Measurements from ENCODE around the gene MRPL18. TPM values are rescaled to one million over a fixed set of nuclear protein-coding genes. Genes with fewer than 3 reads are reported as not detected.

MRPL18 gene
- total RNA-seq, 4 donors from 2014 or later = 58.0 to 107 (median 66.3) TPM

DNA sequence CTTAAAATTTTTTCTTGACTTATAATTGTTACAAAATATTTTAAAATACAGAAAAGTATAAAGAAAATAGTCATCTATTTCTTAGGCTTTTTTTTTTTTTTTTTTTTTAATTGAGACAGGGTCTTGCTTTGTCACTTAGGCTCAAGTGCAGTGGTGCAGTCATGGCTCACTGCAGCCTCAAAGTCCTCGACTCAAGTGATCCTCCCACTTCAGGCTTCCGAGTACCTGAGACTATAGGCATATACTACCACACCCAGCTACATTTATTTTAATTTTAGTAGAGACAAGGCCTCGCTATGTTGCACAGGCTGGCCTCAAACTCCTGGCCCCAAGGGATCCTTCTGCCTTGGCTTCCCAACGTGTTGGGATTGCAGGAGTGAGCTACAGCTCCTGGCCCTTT is 33.8 kb upstream of the MRPL18 start:
- no peak overlapping the region for H3K27ac ChIP-seq
- ATAC-seq = no peak
- no peaks in the 10 kb centered on the region for H3K27me3 ChIP-seq
- TF ChIP-seq POLR2A (IDR thresholded peaks at IDR 0.05) = no peak
- TF ChIP-seq EP300 (IDR thresholded peaks at IDR 0.05) = no peak
- TF ChIP-seq CTCF (IDR thresholded peaks at IDR 0.05) = no peak
- TF ChIP-seq POLR2AphosphoS5 (IDR thresholded peaks at IDR 0.05) = no peak
- H3K9me3 ChIP-seq = no peaks in the 10 kb centered on the region
- H3K4me3 ChIP-seq = no peak overlapping the region
- H3K36me3 ChIP-seq = peaks cover 0 to 71% of the 10 kb centered on the region in 2 donors
- 84 to 93% methylated on average over 3 to 4 of the region's 4 CpGs for WGBS, 2 donors (ENCODE audit: low coverage in 1 of 2)
- peaks cover 0 to 44% (median 5%) of the 10 kb centered on the region in 3 donors for H3K4me1 ChIP-seq

GRCh38 chr6:159758031-159759001 is 32.0 kb upstream of the MRPL18 start:
- Histone ChIP-seq H3K4me1 (peaks cover 0 to 40% (median 11%) of the 10 kb centered on the region in 3 donors), H3K4me3 (no peak overlapping the region), H3K36me3 (peaks cover 0 to 53% of the 10 kb centered on the region in 2 donors), H3K27me3 (no peaks in the 10 kb centered on the region), H3K9me3 (no peaks in the 10 kb centered on the region), H3K27ac (peak overlapping the region in 2 of 4 donors; percentile 18 to 23)
- ATAC-seq = no peak
- WGBS, 2 donors (ENCODE audit: low coverage in 1 of 2) = 91 to 92% methylated on average over 6 to 7 of the region's 7 CpGs
- TF ChIP-seq EP300 (IDR thresholded peaks at IDR 0.05) = no peak
- TF ChIP-seq POLR2A (IDR thresholded peaks at IDR 0.05) = no peak
- no peak for TF ChIP-seq CTCF (IDR thresholded peaks at IDR 0.05)
- TF ChIP-seq POLR2AphosphoS5 (IDR thresholded peaks at IDR 0.05) = no peak

DNA sequence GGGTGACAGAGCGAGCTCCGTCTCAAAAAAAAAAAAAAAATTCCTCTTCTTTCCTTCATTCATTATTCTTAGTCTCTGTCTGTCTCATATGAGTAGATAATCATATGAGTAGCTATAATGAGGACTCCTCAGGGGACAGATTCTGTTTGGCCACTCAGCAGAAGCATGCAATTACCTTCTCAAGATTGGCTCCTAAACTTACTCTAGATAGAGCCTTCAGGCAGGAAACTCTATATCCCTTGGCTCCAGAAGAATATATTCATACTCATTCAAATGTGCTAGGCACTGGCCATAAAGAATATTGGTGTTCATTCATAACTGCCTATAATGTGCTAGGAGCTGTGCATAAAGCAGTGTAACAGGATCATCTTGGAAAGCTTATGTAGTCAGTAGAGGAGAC is 30.6 kb upstream of the MRPL18 start:
- Histone ChIP-seq H3K27ac (peak overlapping the region in 1 of 4 donors; percentile 100), H3K27me3 (no peaks in the 10 kb centered on the region), H3K4me1 (peaks cover 0 to 32% (median 11%) of the 10 kb centered on the region in 3 donors), H3K36me3 (peaks cover 0 to 49% of the 10 kb centered on the region in 2 donors), H3K4me3 (no peak overlapping the region), H3K9me3 (no peaks in the 10 kb centered on the region)
- no peak for ATAC-seq
- WGBS, 2 donors (ENCODE audit: low coverage in 1 of 2) = 33 to 67% methylated on average over 2 of the region's 2 CpGs
- TF ChIP-seq EP300 (IDR thresholded peaks at IDR 0.05) = no peak
- TF ChIP-seq POLR2AphosphoS5 (IDR thresholded peaks at IDR 0.05) = no peak
- TF ChIP-seq POLR2A (IDR thresholded peaks at IDR 0.05) = no peak
- TF ChIP-seq CTCF (IDR thresholded peaks at IDR 0.05) = no peak

GRCh38 chr6:159760602-159761057 is 29.6 kb upstream of the MRPL18 start:
- H3K9me3 ChIP-seq = no peaks in the 10 kb centered on the region
- H3K27me3 ChIP-seq = no peaks in the 10 kb centered on the region
- TF ChIP-seq EP300 (IDR thresholded peaks at IDR 0.05) (no peak), CTCF (IDR thresholded peaks at IDR 0.05) (no peak)
- no peak for ATAC-seq
- H3K36me3 ChIP-seq = peaks cover 0 to 46% of the 10 kb centered on the region in 2 donors
- peak overlapping the region in 1 of 2 donors; percentile 95 for H3K4me3 ChIP-seq
- H3K4me1 ChIP-seq = peaks cover 0 to 28% (median 11%) of the 10 kb centered on the region in 3 donors
- H3K27ac ChIP-seq = peak overlapping the region in 3 of 4 donors; percentile 96 to 100 (median 100)
- WGBS, 2 donors (ENCODE audit: low coverage in 1 of 2) = 43 to 50% methylated on average over 3 of the region's 3 CpGs
